Kidney capillary endothelial cell (primary cell): Measurements from ENCODE around the gene XRRA1.
"Not testable (repeated sequence)": the region's sequence is repeated elsewhere in the genome, so short reads cannot be mapped to it uniquely, and the experiment has no call there.

Experiments used
- DNase-seq: peaks from one replicate; pipeline ENCODE4 v3.0.0-alpha.2; 2018; ENCODE audit warnings: low spot score

Gene XRRA1

DNA sequence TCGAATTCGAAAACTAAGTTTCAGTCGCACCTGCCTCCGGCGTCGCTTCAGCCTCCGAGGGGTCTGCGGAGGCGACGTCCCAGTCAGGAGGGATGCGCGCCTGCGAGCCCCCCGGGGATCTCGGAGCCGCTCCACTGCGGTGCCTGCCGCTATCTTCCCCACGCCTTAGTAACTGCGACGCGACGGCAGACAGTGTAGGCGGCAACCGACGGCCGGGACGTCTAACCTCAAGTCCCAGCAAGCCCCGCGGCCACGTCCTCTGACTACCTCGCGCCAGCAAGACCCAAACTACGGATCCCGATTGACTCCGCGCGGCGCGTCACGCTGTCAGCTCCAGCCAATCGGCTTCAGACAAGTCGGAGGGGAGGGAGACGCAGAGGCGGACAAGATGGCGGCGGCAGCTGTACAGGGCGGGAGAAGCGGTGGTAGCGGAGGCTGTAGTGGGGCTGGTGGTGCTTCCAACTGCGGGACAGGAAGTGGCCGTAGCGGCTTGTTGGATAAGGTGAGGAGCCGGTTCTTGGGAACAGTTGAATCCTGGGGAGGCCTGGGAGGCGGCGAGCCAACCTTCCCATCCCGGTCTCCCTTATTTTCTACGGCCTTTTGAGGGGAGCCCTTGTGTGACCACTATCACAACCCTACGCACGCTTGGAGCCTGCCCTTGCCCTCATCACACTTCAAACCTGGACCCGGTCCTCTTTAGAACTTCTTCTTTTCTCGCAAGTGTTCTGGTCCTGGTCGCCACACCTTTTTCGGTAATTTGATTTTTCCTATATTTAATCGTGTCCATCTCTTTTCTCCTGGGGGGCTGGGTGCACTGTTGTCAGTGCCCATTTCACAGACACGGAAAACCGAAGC, at the start of gene XRRA1, which contains the start of gene SPCS2:
Gene XRRA1 (minus strand): TSS at position 194 of the 855 bp plus-strand sequence. CDS start 8,213 bp downstream, outside the sequence.
Gene SPCS2 (plus strand): TSS at position 369 of the 855 bp plus-strand sequence. CDS start 20 bp downstream, at position 389.
- peak; percentile 95 for DNase-seq

DNA sequence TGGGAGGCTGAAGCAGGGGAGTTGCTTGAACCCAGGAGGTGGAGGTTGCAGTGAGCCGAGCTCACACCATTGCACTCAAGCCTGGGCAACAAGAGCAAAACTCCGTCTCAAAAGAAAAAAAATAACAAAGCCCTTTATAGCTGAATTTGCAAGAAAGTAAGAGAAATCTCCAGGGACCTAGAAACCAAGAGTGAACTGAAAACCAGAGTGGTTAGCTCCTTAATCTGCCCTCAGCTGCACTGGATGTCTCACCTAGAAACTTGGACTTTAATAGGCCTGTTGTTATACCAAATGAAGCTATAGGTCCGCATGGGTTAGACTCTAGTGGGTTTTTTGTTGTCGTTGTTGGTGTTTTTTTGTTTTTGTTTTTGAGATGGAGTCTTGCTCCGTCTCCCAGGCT, 44.0 kb upstream of the XRRA1 start:
- no peak for DNase-seq

- DNase-seq, result no peak
Measured at GRCh38 chr11:74990941-74991340, 42.0 kb upstream of the XRRA1 start.

GRCh38 chr11:74990150-74990549, 41.3 kb upstream of the XRRA1 start:
- not testable (repeated sequence) for DNase-seq

- no peak for DNase-seq
Measured at GRCh38 chr11:74989260-74989638, 40.4 kb upstream of the XRRA1 start.

DNA sequence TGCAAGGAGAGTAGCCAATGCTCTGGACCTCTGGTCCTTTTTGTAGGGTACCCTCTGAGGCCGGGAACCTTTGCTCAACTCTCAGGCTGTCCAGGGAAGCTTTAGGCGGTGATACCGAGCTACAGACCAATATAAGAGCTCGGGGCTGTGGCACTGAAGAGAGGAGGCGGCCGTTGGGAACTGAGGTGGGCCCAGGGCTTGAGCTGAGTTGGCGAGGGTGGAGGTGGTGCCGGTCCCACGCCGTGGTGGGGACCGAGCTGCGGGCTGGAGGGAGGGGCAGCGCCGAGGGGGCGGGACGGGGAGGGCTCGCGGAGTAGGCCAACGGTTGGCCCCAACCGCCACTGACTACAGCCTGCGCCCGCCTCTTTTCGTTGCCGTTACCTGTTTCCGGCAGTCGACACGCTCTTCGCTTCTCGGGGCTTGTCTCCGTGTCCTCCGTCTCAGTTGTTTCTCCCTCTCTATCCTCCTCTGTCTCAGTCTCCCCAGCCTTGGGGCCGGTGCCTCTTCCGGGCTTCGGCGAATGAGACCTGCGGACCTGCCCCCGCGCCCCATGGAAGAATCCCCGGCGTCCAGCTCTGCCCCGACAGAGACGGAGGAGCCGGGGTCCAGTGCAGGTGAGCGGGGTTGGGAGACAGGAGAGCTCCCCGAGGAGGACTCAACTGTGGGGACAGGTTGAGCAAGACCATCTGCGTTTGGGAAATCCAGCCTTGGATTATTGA, 39.8 kb upstream of the XRRA1 start, which contains the start of gene NEU3:
Gene NEU3 (plus strand): TSS at position 393 of the 719 bp plus-strand sequence. CDS start 128 bp downstream, at position 521.
- peak; percentile 51 for DNase-seq

GRCh38 chr11:74984730-74985129, 35.8 kb upstream of the XRRA1 start:
- no peak for DNase-seq

- no peak for DNase-seq
Measured at GRCh38 chr11:74984070-74984469, 35.2 kb upstream of the XRRA1 start.

- DNase-seq, result no peak
Measured at GRCh38 chr11:74981888-74982287, 33.0 kb upstream of the XRRA1 start.

DNA sequence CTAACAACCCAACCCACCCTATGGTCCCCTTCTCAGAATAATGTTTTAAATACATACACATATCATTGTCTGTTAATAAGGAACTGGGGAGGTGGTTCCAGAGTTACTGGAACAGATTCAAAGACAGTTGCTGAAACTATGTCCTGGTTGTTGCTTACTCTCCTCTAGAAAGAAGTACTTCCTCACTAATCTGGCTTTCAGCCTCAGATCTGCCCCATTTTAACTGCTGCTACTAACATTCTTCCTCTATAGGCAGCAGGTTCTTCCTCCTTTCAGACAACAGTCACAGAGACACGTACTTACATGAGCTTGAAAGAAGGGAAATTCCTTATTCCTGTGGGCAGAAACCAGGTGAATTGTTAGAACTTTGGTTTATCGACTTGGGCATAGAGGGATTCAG, 31.7 kb upstream of the XRRA1 start:
- no peak for DNase-seq

DNA sequence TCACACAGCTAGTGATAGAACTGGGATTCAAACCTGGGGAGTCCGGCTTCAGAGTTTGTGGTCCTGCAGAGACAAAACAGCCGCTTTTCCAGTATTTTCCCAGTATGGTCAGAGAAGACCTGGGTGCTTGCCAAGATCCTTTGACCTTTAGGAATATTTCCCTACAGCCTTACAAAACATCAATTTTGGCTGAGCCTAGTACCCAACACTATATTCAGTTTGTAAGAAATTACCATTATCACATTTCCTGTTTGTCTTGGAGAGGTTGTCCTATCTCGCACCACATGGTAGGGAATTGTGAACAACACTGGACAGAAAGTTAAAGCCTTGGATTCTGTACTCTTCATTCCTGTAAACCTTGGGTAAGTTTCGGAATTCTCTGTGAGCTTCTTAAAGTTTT, 29.1 kb upstream of the XRRA1 start:
- no peak for DNase-seq

DNA sequence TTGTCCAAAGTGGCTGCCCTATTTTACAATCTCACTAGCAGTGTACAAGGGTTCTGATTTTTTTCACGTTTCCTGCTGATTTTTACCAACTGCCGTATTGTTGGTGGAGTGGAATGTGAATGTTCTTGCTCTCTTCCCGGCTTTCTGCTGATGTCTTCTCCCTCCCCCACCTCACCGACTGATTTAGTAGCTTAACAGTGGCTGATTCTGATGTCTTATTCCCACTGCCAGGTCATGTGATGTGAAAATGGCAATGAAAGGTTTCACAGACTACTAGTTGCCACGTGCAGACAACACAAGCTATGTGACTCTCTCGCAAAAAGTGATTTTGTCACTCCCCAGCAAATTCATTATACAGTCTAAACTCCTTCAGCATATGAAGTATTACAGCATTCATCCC, 22.5 kb upstream of the XRRA1 start:
- DNase-seq, result no peak

- DNase-seq, result no peak
Measured at GRCh38 chr11:74970852-74971395, 22.0 kb upstream of the XRRA1 start.

- DNase-seq, result no peak
Measured at GRCh38 chr11:74966651-74967050, 17.8 kb upstream of the XRRA1 start.

DNA sequence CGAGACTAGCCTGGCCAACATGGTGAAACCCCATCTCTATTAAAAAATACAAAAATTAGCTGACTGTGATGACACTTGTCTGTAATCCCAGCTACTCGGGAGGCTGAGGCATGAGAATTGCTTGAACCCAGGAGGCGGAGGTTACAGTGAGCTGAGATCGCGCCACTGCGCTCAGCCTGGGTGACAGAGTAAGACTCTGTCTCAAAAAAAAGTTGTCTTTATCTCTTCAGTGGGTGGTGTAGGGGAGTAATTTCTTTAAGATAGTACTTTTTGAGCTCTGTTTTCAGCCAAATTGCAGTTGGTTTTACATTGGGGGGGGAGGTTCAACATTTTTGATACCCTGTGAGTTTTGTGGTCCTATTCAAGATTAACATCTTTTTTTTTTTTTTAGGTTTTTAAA, 11.2 kb upstream of the XRRA1 start:
- not testable (repeated sequence) for DNase-seq

DNA sequence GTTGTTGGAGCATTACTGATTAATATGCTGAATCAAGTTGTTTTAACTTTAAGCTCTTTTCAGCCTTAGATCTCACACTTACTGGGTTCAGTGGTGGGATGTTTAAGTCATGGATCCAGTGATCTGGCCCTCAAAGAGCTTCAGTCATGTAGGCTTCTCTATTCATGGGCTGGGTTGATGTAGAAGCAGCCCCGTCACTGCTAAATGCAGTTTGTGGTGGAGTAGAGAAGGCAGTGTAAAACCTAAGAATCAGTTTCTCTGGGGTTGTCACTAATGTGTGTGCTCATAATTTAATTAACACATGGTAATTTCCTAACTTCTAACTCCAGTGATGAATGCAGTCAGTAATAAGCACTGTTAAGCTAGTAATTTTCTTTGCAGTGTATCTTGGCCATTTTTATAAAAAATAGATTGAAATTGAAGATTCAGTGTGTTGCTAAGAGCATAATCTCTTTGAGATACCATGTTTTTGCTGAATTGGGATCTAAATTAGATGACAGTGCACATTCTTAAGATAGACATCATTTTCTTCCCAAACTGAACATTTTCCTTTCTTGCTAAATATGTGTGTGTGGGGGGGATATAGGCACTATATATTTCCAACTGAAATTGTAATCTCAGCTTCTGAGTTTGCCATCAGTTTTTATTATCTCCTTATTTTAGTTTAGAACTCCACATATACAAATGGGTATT, 9.2 kb upstream of the XRRA1 start:
- DNase-seq, result no peak

GRCh38 chr11:74956397-74957015, 7.6 kb upstream of the XRRA1 start:
- DNase-seq, result no peak

DNA sequence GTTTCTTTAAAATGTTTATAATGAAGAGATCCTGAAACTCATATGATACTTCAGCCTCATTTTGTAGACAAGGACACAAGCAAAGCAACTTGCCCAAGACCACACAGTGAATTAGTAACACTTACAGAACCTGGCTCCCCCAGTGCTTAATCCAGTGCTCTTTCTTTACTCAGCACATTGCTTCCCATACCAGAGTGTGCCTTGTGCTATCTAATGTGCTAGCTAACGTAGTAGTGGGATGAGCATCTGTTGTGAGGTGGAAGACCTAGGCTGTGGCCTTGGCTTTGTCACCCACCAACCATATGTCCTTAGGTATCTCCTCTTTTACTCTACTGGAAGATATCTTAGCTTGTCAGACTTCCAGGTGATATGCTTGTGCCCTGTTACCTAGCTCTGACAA, 5.3 kb upstream of the XRRA1 start:
- DNase-seq, result no peak

- no peak for DNase-seq
Measured at GRCh38 chr11:74953451-74953850, 4.6 kb upstream of the XRRA1 start.

- DNase-seq, result no peak
Measured at GRCh38 chr11:74952752-74953151, 3.9 kb upstream of the XRRA1 start.

GRCh38 chr11:74951226-74951625, 2.3 kb upstream of the XRRA1 start:
- no peak for DNase-seq
